Measurements from ENCODE around the gene ACOT11.

The ACOT11 gene

DNA sequence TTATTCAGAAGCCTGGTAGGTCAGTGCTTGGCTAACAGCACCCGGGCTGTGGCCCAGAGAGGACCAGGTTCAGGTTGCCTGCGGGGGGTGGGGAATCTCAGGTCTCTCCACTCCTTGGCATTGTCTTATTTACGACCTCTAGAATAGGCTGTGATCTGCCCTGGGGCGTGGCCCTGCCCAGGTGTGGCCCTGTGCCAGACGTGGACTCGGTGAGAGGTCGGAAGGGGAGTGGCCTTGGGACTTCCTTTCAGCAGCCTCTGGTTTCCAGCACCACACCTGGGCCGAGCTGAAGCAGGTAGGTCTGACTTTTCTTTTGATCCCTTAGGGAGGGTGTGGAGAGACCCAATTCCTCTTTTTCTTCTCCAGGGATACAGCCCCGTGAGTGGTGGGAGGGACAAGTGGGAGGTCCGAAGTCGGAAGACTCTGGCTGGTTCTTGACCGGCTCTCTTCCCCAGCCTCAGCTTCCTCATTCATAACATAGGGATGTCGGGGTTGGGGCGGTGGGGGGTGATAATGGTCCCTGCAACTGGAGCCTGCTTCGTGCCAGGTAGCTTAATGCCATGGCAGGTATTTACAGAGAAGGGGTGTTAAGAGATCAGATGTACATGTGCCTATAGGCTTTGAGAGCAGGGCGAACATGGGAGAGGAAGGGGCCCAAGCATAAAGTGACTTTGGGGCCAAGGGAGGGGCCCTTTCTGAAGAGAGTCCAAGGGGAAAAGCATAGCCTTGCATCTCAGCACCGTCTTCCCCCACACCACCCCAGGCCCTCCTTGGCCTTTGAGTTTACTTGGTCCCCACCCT is 16.5 kb downstream of the ACOT11 start:
- DNase-seq (ENCODE audit: low spot score): no peak

- DNase-seq (ENCODE audit: low spot score): no peak
Observed at GRCh38 chr1:54565113-54565501, 17.1 kb downstream of the ACOT11 start.

- DNase-seq (ENCODE audit: low spot score): no peak
Observed at GRCh38 chr1:54566438-54567141, 18.6 kb downstream of the ACOT11 start.

GRCh38 chr1:54567961-54568360 is 19.9 kb downstream of the ACOT11 start:
- no peak for DNase-seq (ENCODE audit: low spot score)

GRCh38 chr1:54569339-54569738 is 21.3 kb downstream of the ACOT11 start:
- DNase-seq (ENCODE audit: low spot score): no peak

DNA sequence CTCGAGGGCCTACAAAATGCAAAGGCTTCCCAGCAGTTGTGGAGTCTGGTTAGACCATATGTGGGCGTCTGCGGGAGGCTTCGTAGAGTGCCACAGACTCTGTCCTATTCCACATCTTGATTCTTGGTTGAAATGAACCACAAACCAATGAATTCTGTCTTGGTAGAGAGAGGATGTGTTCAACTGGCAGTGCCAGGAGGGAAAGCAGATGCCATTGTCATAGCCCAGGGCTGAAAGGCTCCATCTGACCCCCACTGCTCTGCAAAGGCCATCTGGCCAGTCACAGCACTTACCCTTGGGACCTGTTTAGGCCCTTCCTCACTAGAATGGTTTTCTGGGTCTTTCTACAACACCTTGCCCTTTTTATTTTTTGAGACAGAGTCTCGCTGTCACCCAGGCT is 22.1 kb downstream of the ACOT11 start:
- DNase-seq (ENCODE audit: low spot score): no peak

GRCh38 chr1:54571326-54571725 is 23.3 kb downstream of the ACOT11 start:
- no peak for DNase-seq (ENCODE audit: low spot score)

DNA sequence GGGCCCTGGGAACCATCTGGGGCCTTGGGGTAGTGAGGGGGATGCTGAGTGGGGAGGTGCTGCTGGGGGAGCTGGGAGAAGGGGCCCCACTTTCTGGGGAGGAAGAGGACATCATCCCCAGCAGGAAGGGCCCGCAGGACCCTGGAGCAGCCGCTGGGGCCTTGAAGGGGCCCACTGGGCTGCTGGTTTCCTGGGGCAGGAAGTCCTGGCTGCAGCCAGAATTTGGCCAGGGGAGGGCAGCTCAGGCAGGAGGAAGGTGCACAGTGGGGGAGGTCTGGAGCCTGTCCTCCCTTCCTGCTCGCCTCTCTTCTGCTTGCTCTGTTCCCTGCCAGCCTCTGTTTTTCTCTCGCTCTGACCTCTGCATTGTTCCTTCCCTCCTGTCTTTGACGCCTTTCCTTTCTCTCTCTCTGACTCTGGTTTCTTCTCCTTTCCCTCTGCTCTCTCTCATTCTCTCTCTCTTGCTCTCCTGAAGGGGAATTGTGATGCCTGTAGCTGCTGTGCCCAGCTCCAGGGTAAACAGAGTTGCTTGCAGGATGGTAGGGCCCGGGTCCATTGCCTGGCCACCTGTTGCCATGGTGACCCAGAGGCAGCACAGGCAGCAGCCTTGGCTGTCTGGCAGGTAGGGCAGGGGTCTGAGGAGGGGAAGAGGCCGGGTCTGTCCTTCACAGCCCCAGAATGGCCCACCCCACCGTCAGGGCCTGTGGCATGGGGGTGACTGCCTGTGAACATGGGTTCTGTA is 23.9 kb downstream of the ACOT11 start:
- DNase-seq (ENCODE audit: low spot score): no peak

GRCh38 chr1:54572542-54572850 is 24.5 kb downstream of the ACOT11 start:
- DNase-seq (ENCODE audit: low spot score): no peak

- DNase-seq (ENCODE audit: low spot score): no peak
Observed at GRCh38 chr1:54574158-54574778, 26.2 kb downstream of the ACOT11 start.

DNA sequence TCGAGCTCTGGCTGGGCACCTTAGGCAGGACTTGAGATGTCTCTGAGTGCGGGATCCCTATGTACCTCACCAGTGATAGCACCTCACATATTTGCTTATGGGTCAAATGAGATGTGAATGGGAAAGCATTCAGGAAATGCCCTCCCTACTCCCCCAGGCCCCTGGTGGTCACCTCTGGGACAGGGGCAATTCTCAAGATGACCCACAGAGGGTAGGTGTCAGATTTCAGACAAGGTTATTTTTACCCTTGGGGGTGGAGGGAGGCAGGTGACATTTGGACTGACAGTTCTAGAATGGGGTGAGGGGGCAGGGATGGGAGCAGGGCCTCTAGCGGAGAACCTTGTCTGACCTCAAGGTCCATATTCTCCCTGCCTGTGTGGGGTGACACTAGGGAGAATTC is 27.1 kb downstream of the ACOT11 start:
- DNase-seq (ENCODE audit: low spot score): no peak

DNA sequence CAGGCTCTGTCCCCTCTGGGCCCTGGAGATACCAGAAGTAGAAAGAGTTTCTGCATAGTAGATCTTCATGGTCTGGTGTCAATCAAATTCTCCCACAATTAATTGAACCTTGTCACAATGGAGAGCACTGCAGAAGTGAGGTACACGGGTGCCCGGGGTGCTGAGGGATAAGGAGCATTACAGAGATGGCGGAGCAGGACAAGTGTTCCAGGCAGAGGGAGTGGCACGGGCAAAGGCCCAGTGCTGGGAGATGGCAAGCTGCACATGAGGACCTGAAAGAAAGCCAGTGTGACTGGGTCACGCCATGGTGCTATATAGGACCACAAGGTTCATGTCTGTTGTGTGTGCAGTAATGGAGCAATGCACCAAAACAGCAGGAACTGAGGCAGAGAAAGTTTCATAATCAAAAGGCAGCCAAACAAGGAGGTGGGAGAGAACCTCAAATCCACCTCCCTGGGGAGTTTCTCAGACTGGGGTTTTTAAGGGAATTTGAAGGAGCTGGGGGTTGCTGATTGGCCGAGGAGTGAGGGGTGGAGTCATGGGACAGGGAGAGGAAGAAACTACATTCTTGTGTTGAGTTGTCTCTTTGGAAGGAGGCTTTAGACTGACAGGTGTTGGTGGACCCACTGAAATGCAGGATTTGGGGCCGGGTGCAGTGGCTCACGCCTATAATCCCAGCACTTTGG is 27.7 kb downstream of the ACOT11 start:
- no peak for DNase-seq (ENCODE audit: low spot score)

GRCh38 chr1:54577612-54578011 is 29.6 kb downstream of the ACOT11 start:
- no peak for DNase-seq (ENCODE audit: low spot score)

DNA sequence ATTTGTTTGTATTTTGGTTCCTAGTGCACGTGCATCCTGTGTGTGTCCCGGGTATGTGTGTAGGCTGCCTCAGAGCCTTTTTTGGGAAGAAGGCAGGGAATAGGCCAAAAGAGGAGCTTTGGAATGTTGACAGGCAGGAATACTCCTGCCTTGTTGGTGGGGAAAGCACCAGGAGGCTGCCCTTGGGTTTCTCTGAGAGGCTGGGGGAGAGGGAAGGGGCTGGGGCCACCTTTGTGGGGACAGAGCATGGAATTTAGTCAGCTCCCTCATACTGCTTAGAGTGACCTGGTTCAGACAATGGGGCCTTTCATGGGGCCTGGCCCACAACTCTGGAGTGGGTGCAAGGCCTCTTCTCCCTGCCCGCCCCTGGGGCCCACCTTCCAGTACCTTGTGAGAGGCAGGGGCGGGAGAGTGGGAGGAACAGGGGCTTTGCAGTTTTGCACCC is 31.3 kb downstream of the ACOT11 start:
- no peak for DNase-seq (ENCODE audit: low spot score)

DNA sequence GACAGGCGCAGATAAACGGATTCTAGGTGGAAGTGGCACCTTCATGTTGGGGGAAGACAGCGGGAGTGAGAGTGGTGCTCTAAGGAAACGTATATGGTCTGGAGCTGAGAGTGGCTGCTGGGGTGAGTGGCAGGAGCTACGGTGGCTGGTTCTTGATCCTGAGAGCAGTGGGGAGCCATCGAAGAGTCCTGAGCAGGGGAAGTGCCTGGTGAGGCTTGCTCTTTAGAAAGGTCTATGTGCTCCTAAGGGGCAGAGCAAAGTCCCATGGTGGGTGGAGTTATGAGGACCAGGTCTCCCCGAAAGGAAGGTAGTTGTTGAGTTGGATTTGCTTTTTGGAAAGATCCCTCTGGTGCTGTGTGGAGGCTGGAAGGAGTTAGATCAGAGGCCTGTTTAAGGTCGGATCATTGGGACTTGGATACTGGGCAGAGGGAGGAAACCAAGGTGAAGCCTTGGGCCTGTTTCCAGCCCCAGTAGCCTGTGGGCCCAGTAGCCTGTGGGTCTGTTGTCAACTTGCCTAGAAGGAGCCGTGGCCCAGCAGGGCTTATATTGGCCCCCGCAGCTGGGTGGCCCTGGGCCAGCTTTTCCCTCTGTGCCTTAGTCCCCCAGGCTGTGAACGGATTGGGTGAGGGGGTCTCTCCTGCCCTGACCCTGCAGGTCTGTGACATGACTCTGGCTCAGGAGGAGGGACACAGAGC is 33.0 kb downstream of the ACOT11 start:
- no peak for DNase-seq (ENCODE audit: low spot score)

DNA sequence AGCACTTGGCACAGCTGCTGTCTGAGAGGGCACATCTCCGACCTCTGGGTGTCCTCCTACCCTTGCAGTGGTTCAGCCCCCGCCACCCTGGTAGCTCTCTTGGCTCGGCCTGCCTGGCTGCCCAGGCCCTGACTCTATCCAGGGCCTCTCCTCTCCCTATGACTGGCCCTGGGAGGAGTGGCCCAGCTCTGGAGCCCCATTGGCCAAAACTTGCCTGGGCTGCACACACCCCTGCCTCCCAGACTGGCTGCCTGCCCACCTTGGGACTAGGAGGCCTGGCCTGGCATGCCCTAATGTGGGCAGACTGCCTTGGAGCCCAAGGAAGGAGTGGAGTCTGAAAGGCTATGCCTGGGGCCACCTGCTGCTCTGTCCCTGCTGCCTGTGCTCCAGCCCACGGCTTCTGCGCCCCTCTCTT is 33.6 kb downstream of the ACOT11 start:
- no peak for DNase-seq (ENCODE audit: low spot score)

DNA sequence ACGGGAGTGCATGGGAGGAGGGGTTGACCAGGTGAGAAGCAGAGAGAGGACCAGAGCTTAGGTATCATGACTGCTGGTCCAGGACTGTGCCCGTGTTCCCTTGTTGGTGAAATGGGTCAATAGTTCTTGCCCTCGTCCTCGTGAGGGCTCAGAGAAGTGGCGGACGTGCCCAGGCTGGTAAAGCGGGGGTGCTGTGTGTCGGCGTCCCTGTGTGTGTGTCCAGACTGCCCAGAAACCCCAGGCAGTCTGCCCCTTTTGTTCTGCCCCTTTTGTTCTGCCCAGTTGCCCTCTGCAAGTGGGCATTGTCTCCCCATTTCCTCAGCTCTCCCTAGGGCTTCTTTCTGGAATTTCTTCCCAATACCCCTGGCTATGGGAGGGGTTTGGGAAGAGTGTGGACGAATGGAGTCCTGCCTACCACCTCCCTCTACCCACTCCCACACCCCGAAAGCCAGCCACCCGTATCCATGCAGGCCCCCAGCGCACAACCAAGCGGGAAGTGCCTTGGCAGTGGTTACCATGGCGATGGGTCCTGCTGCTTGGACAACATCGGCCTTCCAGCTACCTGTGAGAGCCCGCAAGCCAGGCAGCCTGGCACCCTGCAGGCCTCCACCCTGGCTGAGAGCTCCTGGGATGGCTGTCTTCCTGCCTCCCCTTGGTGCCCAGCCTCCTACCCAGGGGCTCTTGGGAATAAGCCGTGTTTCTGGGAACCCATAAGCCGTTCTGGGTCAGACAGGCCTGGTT is 34.7 kb downstream of the ACOT11 start:
- DNase-seq (ENCODE audit: low spot score): no peak

DNA sequence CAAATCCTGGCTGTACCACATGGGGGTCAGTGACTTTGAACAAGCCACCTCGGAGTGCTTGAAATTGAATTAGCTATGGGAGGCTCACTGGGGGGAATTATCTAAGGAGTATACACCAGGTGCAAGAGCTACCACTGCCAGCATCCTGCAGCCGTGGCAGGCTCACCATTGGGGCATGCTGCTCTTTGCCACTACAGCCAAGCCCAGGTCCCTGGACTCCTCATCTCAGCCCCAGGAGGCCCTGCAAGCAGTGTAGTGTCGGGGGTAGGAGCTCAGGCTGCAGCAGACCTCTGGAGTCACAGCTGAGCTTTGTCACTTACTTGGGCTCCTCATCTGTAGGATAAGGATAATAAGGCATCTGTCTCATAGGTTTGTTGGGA is 35.3 kb downstream of the ACOT11 start:
- no peak for DNase-seq (ENCODE audit: low spot score)

- no peak for DNase-seq (ENCODE audit: low spot score)
Observed at GRCh38 chr1:54583871-54584270, 35.8 kb downstream of the ACOT11 start.

- no peak for DNase-seq (ENCODE audit: low spot score)
Observed at GRCh38 chr1:54584575-54584974, 36.5 kb downstream of the ACOT11 start.
